Activated naive CD4-positive, alpha-beta T cell treated with anti-CD3 and anti-CD28 coated beads, Interleukin-2, amount 50 U/mL, for 72 hours (primary cell): ENCODE results near the gene FBRSL1. TPM values are rescaled to one million over a fixed set of nuclear protein-coding genes. Genes with fewer than 3 reads are reported as not detected.

Experiments
- ATAC-seq, 2 donors: fragments of 150-1000 bp; cut with Tn5 transposase; 2 replicates each; pipeline ENCODE4 v1.10.0; 2021; ENCODE audit warnings: mild to moderate bottlenecking in 2 of 2, moderate library complexity in 2 of 2
- DNase-seq, 2 donors: peaks; one replicate each; pipeline ENCODE4 v3.0.0; 2021 to 2022; ENCODE audit warnings: low spot score in 2 of 2
- H3K27ac Mint-ChIP-seq, 2 donors: one replicate each; pipeline ENCODE4 v1.8.0; 2022; ENCODE audit warnings: mild to moderate bottlenecking in 2 of 2, mixed read lengths in 2 of 2
- H3K36me3 Mint-ChIP-seq, 2 donors: one replicate each; pipeline ENCODE4 v1.8.0; 2022; ENCODE audit warnings: mixed read lengths in 2 of 2
- H3K9me3 Mint-ChIP-seq, 2 donors: one replicate each; pipeline ENCODE4 v1.8.0; 2022; ENCODE audit warnings: mixed read lengths in 2 of 2
- total RNA-seq, 2 donors: library from RNA; stranded (reverse); gene quantifications; one replicate each; pipeline ENCODE4 v1.2.3, GENCODE V29; 2022

The FBRSL1 gene
- total RNA-seq, 2 donors from 2014 or later, result 30.8 to 37.8 TPM

GRCh38 chr12:132451172-132451835 lies 38.6 kb upstream of the FBRSL1 start:
- Mint-ChIP-seq H3K9me3 (peaks cover 6 to 9% of the 10 kb centered on the region in 2 donors), H3K27ac (no peak overlapping the region), H3K36me3 (no peaks in the 10 kb centered on the region)
- peak in 1 of 2 donors; percentile 71 for ATAC-seq
- no peak for DNase-seq

GRCh38 chr12:132451836-132452195 lies 38.1 kb upstream of the FBRSL1 start:
- no peak for DNase-seq
- Mint-ChIP-seq H3K9me3 (peaks cover 6 to 9% of the 10 kb centered on the region in 2 donors), H3K36me3 (no peaks in the 10 kb centered on the region), H3K27ac (no peak overlapping the region)
- ATAC-seq, result no peak

- DNase-seq, result no peak
- H3K9me3 Mint-ChIP-seq, result peaks cover 6 to 9% of the 10 kb centered on the region in 2 donors
- H3K36me3 Mint-ChIP-seq, result no peaks in the 10 kb centered on the region
- no peak for ATAC-seq
- H3K27ac Mint-ChIP-seq, result peak overlapping the region in 1 of 2 donors; percentile 10
Observed at GRCh38 chr12:132452596-132453350, 37.2 kb upstream of the FBRSL1 start.

- Mint-ChIP-seq H3K36me3 (no peaks in the 10 kb centered on the region), H3K27ac (no peak overlapping the region), H3K9me3 (peaks cover 6 to 9% of the 10 kb centered on the region in 2 donors)
- ATAC-seq, result no peak
- DNase-seq, result no peak
Observed at GRCh38 chr12:132453361-132454192, 36.4 kb upstream of the FBRSL1 start.

- Mint-ChIP-seq H3K36me3 (no peaks in the 10 kb centered on the region), H3K9me3 (peaks cover 6 to 9% of the 10 kb centered on the region in 2 donors), H3K27ac (no peak overlapping the region)
- DNase-seq, result no peak
- no peak for ATAC-seq
Observed at GRCh38 chr12:132454193-132454932, 35.6 kb upstream of the FBRSL1 start.

- no peaks in the 10 kb centered on the region for H3K36me3 Mint-ChIP-seq
- H3K9me3 Mint-ChIP-seq, result peaks cover 6 to 9% of the 10 kb centered on the region in 2 donors
- DNase-seq, result no peak
Observed at GRCh38 chr12:132454933-132455418, 35.0 kb upstream of the FBRSL1 start.

GRCh38 chr12:132455565-132455964 lies 34.4 kb upstream of the FBRSL1 start:
- H3K27ac Mint-ChIP-seq, result no peak overlapping the region

More at GRCh38 chr12:132454933-132455418, 35.0 kb upstream of the FBRSL1 start:
- no peak for ATAC-seq
- no peak overlapping the region for H3K27ac Mint-ChIP-seq

GRCh38 chr12:132456186-132456943 lies 33.6 kb upstream of the FBRSL1 start:
- Mint-ChIP-seq H3K36me3 (no peaks in the 10 kb centered on the region), H3K27ac (no peak overlapping the region), H3K9me3 (peaks cover 6 to 9% of the 10 kb centered on the region in 2 donors)
- ATAC-seq, result no peak
- DNase-seq, result no peak

More at GRCh38 chr12:132455565-132455964, 34.4 kb upstream of the FBRSL1 start:
- no peak for DNase-seq
- ATAC-seq, result no peak
- Mint-ChIP-seq H3K36me3 (no peaks in the 10 kb centered on the region), H3K9me3 (peaks cover 6 to 9% of the 10 kb centered on the region in 2 donors)

GRCh38 chr12:132456944-132457495 lies 32.9 kb upstream of the FBRSL1 start:
- Mint-ChIP-seq H3K36me3 (no peaks in the 10 kb centered on the region), H3K9me3 (peaks cover 6 to 9% of the 10 kb centered on the region in 2 donors), H3K27ac (no peak overlapping the region)
- no peak for DNase-seq
- ATAC-seq, result no peak

GRCh38 chr12:132458441-132458840 lies 31.5 kb upstream of the FBRSL1 start:
- ATAC-seq (no peak), DNase-seq (no peak)
- Mint-ChIP-seq H3K36me3 (no peaks in the 10 kb centered on the region), H3K9me3 (peaks cover 6 to 9% of the 10 kb centered on the region in 2 donors), H3K27ac (no peak overlapping the region)

GRCh38 chr12:132458846-132459641 lies 30.9 kb upstream of the FBRSL1 start:
- peaks cover 6 to 9% of the 10 kb centered on the region in 2 donors for H3K9me3 Mint-ChIP-seq

GRCh38 chr12:132460571-132460970 lies 29.4 kb upstream of the FBRSL1 start:
- Mint-ChIP-seq H3K9me3 (peaks cover 2 to 5% of the 10 kb centered on the region in 2 donors), H3K27ac (no peak overlapping the region), H3K36me3 (no peaks in the 10 kb centered on the region)
- DNase-seq (no peak), ATAC-seq (no peak)

More at GRCh38 chr12:132458846-132459641, 30.9 kb upstream of the FBRSL1 start:
- DNase-seq, result no peak
- H3K27ac Mint-ChIP-seq, result no peak overlapping the region
- no peak for ATAC-seq
- no peaks in the 10 kb centered on the region for H3K36me3 Mint-ChIP-seq

GRCh38 chr12:132461526-132461925 lies 28.4 kb upstream of the FBRSL1 start:
- DNase-seq (no peak), ATAC-seq (no peak)
- Mint-ChIP-seq H3K27ac (no peak overlapping the region), H3K36me3 (no peaks in the 10 kb centered on the region), H3K9me3 (no peaks in the 10 kb centered on the region)

- H3K36me3 Mint-ChIP-seq, result no peaks in the 10 kb centered on the region
- DNase-seq (no peak), ATAC-seq (peak in 1 of 2 donors; percentile 49)
- no peak overlapping the region for H3K27ac Mint-ChIP-seq
- no peaks in the 10 kb centered on the region for H3K9me3 Mint-ChIP-seq
Observed at GRCh38 chr12:132462788-132463187, 27.2 kb upstream of the FBRSL1 start.
